ENCODE results near the gene PLCD1. TPM values are rescaled to one million over a fixed set of nuclear protein-coding genes. Genes with fewer than 3 reads are reported as not detected.

Gene PLCD1
- total and polyA plus RNA-seq, 2 of the 8 experiments (the other 6 are each of a cell fraction or from before 2014, with no cell fraction given): 15.3 to 19.2 TPM

DNA sequence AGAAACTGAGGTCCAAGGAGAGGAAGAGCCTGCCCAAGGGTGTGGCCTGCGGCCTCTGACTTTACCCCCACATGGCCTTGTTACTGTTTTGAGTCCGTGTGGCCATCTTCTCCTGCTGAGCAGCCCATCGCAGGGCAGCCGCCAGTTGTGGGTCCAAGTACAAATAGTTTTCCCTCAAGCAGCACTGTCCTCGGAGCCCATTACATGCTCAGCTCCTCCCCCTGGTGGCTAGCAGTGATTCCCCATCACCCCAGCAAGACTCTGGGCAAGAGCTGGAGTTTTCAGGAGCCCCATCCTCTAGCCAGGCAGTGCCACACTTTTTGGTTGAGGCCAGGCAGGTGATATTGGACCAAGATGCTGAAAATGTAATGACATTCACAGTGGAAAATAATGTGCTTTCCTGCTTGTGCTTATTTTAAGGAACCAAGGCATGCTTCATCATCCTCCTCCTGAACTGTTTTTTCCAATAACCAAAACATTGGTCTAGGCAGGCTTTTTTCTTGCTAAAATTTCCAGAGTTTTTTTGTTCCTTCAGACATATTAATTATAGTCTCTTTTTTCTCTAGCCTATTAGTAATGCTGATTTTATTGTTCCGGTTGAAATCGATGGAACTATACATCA lies 62.1 kb downstream of the PLCD1 start (continued):
- TF ChIP-seq, protein P1, sequence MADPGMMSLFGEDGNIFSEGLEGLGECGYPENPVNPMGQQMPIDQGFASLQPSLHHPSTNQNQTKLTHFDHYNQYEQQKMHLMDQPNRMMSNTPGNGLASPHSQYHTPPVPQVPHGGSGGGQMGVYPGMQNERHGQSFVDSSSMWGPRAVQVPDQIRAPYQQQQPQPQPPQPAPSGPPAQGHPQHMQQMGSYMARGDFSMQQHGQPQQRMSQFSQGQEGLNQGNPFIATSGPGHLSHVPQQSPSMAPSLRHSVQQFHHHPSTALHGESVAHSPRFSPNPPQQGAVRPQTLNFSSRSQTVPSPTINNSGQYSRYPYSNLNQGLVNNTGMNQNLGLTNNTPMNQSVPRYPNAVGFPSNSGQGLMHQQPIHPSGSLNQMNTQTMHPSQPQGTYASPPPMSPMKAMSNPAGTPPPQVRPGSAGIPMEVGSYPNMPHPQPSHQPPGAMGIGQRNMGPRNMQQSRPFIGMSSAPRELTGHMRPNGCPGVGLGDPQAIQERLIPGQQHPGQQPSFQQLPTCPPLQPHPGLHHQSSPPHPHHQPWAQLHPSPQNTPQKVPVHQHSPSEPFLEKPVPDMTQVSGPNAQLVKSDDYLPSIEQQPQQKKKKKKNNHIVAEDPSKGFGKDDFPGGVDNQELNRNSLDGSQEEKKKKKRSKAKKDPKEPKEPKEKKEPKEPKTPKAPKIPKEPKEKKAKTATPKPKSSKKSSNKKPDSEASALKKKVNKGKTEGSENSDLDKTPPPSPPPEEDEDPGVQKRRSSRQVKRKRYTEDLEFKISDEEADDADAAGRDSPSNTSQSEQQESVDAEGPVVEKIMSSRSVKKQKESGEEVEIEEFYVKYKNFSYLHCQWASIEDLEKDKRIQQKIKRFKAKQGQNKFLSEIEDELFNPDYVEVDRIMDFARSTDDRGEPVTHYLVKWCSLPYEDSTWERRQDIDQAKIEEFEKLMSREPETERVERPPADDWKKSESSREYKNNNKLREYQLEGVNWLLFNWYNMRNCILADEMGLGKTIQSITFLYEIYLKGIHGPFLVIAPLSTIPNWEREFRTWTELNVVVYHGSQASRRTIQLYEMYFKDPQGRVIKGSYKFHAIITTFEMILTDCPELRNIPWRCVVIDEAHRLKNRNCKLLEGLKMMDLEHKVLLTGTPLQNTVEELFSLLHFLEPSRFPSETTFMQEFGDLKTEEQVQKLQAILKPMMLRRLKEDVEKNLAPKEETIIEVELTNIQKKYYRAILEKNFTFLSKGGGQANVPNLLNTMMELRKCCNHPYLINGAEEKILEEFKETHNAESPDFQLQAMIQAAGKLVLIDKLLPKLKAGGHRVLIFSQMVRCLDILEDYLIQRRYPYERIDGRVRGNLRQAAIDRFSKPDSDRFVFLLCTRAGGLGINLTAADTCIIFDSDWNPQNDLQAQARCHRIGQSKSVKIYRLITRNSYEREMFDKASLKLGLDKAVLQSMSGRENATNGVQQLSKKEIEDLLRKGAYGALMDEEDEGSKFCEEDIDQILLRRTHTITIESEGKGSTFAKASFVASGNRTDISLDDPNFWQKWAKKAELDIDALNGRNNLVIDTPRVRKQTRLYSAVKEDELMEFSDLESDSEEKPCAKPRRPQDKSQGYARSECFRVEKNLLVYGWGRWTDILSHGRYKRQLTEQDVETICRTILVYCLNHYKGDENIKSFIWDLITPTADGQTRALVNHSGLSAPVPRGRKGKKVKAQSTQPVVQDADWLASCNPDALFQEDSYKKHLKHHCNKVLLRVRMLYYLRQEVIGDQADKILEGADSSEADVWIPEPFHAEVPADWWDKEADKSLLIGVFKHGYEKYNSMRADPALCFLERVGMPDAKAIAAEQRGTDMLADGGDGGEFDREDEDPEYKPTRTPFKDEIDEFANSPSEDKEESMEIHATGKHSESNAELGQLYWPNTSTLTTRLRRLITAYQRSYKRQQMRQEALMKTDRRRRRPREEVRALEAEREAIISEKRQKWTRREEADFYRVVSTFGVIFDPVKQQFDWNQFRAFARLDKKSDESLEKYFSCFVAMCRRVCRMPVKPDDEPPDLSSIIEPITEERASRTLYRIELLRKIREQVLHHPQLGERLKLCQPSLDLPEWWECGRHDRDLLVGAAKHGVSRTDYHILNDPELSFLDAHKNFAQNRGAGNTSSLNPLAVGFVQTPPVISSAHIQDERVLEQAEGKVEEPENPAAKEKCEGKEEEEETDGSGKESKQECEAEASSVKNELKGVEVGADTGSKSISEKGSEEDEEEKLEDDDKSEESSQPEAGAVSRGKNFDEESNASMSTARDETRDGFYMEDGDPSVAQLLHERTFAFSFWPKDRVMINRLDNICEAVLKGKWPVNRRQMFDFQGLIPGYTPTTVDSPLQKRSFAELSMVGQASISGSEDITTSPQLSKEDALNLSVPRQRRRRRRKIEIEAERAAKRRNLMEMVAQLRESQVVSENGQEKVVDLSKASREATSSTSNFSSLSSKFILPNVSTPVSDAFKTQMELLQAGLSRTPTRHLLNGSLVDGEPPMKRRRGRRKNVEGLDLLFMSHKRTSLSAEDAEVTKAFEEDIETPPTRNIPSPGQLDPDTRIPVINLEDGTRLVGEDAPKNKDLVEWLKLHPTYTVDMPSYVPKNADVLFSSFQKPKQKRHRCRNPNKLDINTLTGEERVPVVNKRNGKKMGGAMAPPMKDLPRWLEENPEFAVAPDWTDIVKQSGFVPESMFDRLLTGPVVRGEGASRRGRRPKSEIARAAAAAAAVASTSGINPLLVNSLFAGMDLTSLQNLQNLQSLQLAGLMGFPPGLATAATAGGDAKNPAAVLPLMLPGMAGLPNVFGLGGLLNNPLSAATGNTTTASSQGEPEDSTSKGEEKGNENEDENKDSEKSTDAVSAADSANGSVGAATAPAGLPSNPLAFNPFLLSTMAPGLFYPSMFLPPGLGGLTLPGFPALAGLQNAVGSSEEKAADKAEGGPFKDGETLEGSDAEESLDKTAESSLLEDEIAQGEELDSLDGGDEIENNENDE (IDR thresholded peaks at IDR 0.05; ENCODE audit: insufficient replicate concordance, low read length): no peak
- TF ChIP-seq SP4 (IDR thresholded peaks at IDR 0.05; ENCODE audit: low read length) (no peak), BCL11A (IDR thresholded peaks at IDR 0.05; ENCODE audit: low read depth in 2 of 2, low read length in 2 of 2) (no peak), EZH2 (IDR thresholded peaks at IDR 0.05; ENCODE audit: low read depth, low read length, severe bottlenecking) (no peak), GABPA (IDR thresholded peaks at IDR 0.05; ENCODE audit: borderline replicate concordance, insufficient read depth, low read length) (0 out of 2 replicates have a peak, but pooled peaks have one; percentile 53), TCF12 (IDR thresholded peaks at IDR 0.05; ENCODE audit: low read depth, low read length) (no peak), HDAC2 (IDR thresholded peaks at IDR 0.05; ENCODE audit: borderline replicate concordance in 1 of 2, low read depth in 2 of 2, low read length in 2 of 2) (no peak), RAD21 (IDR thresholded peaks at IDR 0.05 in 1 of 2, conservative IDR thresholded peaks at IDR 0.05 in 1 of 2; ENCODE audit: low read depth in 2 of 2, low read length in 2 of 2) (peak; percentile 84 to 90), KDM5A (IDR thresholded peaks at IDR 0.05; ENCODE audit: low read length) (no peak)
- TF ChIP-seq, protein P2, sequence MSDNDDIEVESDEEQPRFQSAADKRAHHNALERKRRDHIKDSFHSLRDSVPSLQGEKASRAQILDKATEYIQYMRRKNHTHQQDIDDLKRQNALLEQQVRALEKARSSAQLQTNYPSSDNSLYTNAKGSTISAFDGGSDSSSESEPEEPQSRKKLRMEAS (IDR thresholded peaks at IDR 0.05): peak; percentile 51; the same call in 1 of the 2 replicates
